Measurements from ENCODE around the gene SEC23A.
"Not testable (repeated sequence)": the region's sequence is repeated elsewhere in the genome, so short reads cannot be mapped to it uniquely, and the experiment has no call there.

The SEC23A gene

GRCh38 chr14:39028620-39029019 lies 74.4 kb downstream of the SEC23A start:
- no peak for DNase-seq

- no peak for DNase-seq
These were observed 77.0 kb downstream of the SEC23A start for GRCh38 chr14:39025810-39026627.

GRCh38 chr14:39025250-39025809 lies 77.7 kb downstream of the SEC23A start:
- DNase-seq, result no peak

- DNase-seq, result no peak
These were observed 78.8 kb downstream of the SEC23A start for GRCh38 chr14:39023939-39024871.

- DNase-seq, result not testable (repeated sequence)
These were observed 85.7 kb downstream of the SEC23A start for GRCh38 chr14:39017096-39018016.

GRCh38 chr14:39016733-39017095 lies 86.3 kb downstream of the SEC23A start:
- DNase-seq, result no peak

GRCh38 chr14:39015964-39016577 lies 87.0 kb downstream of the SEC23A start:
- DNase-seq, result no peak

- peak; percentile 61 to 76 (median 69) for DNase-seq
These were observed 87.6 kb downstream of the SEC23A start for GRCh38 chr14:39015360-39015961.

- DNase-seq, result no peak
These were observed 88.6 kb downstream of the SEC23A start for GRCh38 chr14:39014460-39014859.

GRCh38 chr14:39008965-39009364 lies 94.1 kb downstream of the SEC23A start:
- not testable (repeated sequence) for DNase-seq

GRCh38 chr14:39006721-39007410 lies 96.2 kb downstream of the SEC23A start:
- DNase-seq, result no peak

GRCh38 chr14:39005044-39005880 lies 97.8 kb downstream of the SEC23A start:
- DNase-seq, result no peak

GRCh38 chr14:38999949-39000348 lies 103.1 kb downstream of the SEC23A start:
- no peak for DNase-seq

- DNase-seq, result peak; percentile 10 to 46 (median 36)
These were observed 108.3 kb downstream of the SEC23A start for GRCh38 chr14:38994731-38995130.

- no peak for DNase-seq
These were observed 109.1 kb downstream of the SEC23A start for GRCh38 chr14:38993981-38994380.

GRCh38 chr14:38992067-38992844 lies 110.8 kb downstream of the SEC23A start:
- no peak for DNase-seq

- DNase-seq, result no peak
These were observed 111.7 kb downstream of the SEC23A start for GRCh38 chr14:38991299-38991698.

- DNase-seq, result peak; percentile 45 to 65 (median 47)
These were observed 113.0 kb downstream of the SEC23A start for GRCh38 chr14:38989922-38990546.

Data from suppressor macrophage treated with lipopolysaccharide for 1 hour (primary cell).